ENCODE data around the gene RASGEF1C. TPM values are rescaled to one million over a fixed set of nuclear protein-coding genes. Genes with fewer than 3 reads are reported as not detected.

The RASGEF1C gene
- total and polyA plus RNA-seq, 8 donors: 0.20 to 6.8 (median 0.86) TPM; not detected in 4

GRCh38 chr5:180176191-180176590, 32.8 kb downstream of the RASGEF1C start:
- H3K4me3 ChIP-seq: no peak overlapping the region
- no peak for DNase-seq
- TF ChIP-seq EP300 (IDR thresholded peaks at IDR 0.05): no peak
- TF ChIP-seq POLR2A (IDR thresholded peaks at IDR 0.05): no peak
- TF ChIP-seq CTCF (IDR thresholded peaks at IDR 0.05): no peak
- no peak for TF ChIP-seq POLR2AphosphoS5 (IDR thresholded peaks at IDR 0.05)
- H3K4me1 ChIP-seq: no peaks in the 10 kb centered on the region
- H3K36me3 ChIP-seq: no peaks in the 10 kb centered on the region
- peaks cover 0 to 37% (median 7%) of the 10 kb centered on the region in 3 donors for H3K27me3 ChIP-seq
- WGBS, 5 donors: 90 to 95% (median 92%) methylated on average over 8 of the region's 8 CpGs
- intact Hi-C loops (cut with DNase I; ENCODE audit: low total_unique reads): no loop called here
- H3K9me3 ChIP-seq: no peaks in the 10 kb centered on the region
- H3K27ac ChIP-seq: no peak overlapping the region

GRCh38 chr5:180175015-180175431, 34.0 kb downstream of the RASGEF1C start:
- peaks cover 0 to 5% (median 0%) of the 10 kb centered on the region in 4 donors for H3K4me1 ChIP-seq
- no peak overlapping the region for H3K4me3 ChIP-seq
- 81 to 100% (median 89%) methylated on average over 1 to 7 of the region's 7 CpGs for WGBS, 5 donors
- H3K27me3 ChIP-seq: peaks cover 0 to 40% (median 16%) of the 10 kb centered on the region in 3 donors
- no peak overlapping the region for H3K27ac ChIP-seq
- intact Hi-C loops (cut with DNase I; ENCODE audit: low total_unique reads): no loop called here
- DNase-seq: no peak
- H3K36me3 ChIP-seq: no peaks in the 10 kb centered on the region
- H3K9me3 ChIP-seq: no peaks in the 10 kb centered on the region
- TF ChIP-seq POLR2A (IDR thresholded peaks at IDR 0.05): no peak
- no peak for TF ChIP-seq EP300 (IDR thresholded peaks at IDR 0.05)
- no peak for TF ChIP-seq POLR2AphosphoS5 (IDR thresholded peaks at IDR 0.05)
- no peak for TF ChIP-seq CTCF (IDR thresholded peaks at IDR 0.05)

GRCh38 chr5:180174587-180174972, 34.4 kb downstream of the RASGEF1C start:
- Histone ChIP-seq H3K4me1 (peaks cover 0 to 7% (median 0%) of the 10 kb centered on the region in 4 donors), H3K9me3 (no peaks in the 10 kb centered on the region), H3K27me3 (peaks cover 0 to 44% (median 17%) of the 10 kb centered on the region in 3 donors), H3K4me3 (no peak overlapping the region), H3K36me3 (no peaks in the 10 kb centered on the region), H3K27ac (no peak overlapping the region)
- intact Hi-C loops (cut with DNase I; ENCODE audit: low total_unique reads): no loop called here
- TF ChIP-seq POLR2A (IDR thresholded peaks at IDR 0.05): no peak
- no peak for TF ChIP-seq EP300 (IDR thresholded peaks at IDR 0.05)
- no peak for TF ChIP-seq CTCF (IDR thresholded peaks at IDR 0.05)
- no peak for TF ChIP-seq POLR2AphosphoS5 (IDR thresholded peaks at IDR 0.05)
- WGBS, 5 donors: 83 to 89% (median 86%) methylated on average over 9 to 12 of the region's 12 CpGs
- no peak for DNase-seq

GRCh38 chr5:180173875-180174586, 35.0 kb downstream of the RASGEF1C start:
- WGBS, 5 donors: 70 to 81% (median 77%) methylated on average over 26 to 27 of the region's 27 CpGs
- Histone ChIP-seq H3K36me3 (no peaks in the 10 kb centered on the region), H3K27me3 (peaks cover 0 to 40% (median 19%) of the 10 kb centered on the region in 3 donors), H3K4me1 (peaks cover 0 to 7% (median 0%) of the 10 kb centered on the region in 4 donors), H3K9me3 (no peaks in the 10 kb centered on the region), H3K4me3 (no peak overlapping the region), H3K27ac (no peak overlapping the region)
- peak in 1 of 2 donors; percentile 68 for DNase-seq
- intact Hi-C loops (cut with DNase I; ENCODE audit: low total_unique reads): no loop called here
- TF ChIP-seq POLR2A (IDR thresholded peaks at IDR 0.05): no peak
- TF ChIP-seq POLR2AphosphoS5 (IDR thresholded peaks at IDR 0.05): no peak
- TF ChIP-seq CTCF (IDR thresholded peaks at IDR 0.05): no peak
- TF ChIP-seq EP300 (IDR thresholded peaks at IDR 0.05): no peak
